Esophagus muscularis mucosa (tissue), 3 donors: ENCODE results near the gene ASXL1.

Source experiments
- CTCF ChIP-seq, 3 experiments: fragments of 200-600 bp in 2 of 3; fragments of 450-650 bp in 1 of 3; sonication (generic) in 2 of 3; IDR thresholded peaks; one replicate each; pipeline ENCODE4 v1.5.1; 2017 to 2019; ENCODE audit warnings: antibody characterized with exemption in 3 of 3, mild to moderate bottlenecking in 2 of 3, moderate library complexity in 1 of 3
- POLR2A ChIP-seq: fragments of 450-650 bp; IDR thresholded peaks from one replicate; pipeline ENCODE4 v1.6.1; 2017; ENCODE audit warnings: antibody characterized with exemption, moderate library complexity, mild to moderate bottlenecking, low read depth

- TF ChIP-seq POLR2A: no peak
- no peak for TF ChIP-seq CTCF (IDR thresholded peaks at IDR 0.05)
Observed at GRCh38 chr20:32453467-32454163, 95.5 kb downstream of the ASXL1 start.
